H1 (cell line): Measurements from ENCODE around the gene UBE3B. TPM values are rescaled to one million over a fixed set of nuclear protein-coding genes. Genes with fewer than 3 reads are reported as not detected.

Experiments used
- CTCF ChIA-PET: fragments of 300-600 bp; sonication (Branson Sonifier 250); formaldehyde crosslinking; loops from one replicate; lab custom pipeline; 2021; ENCODE audit not compliant: partially characterized antibody; lab: Charles Lee
- POLR2A ChIA-PET: fragments of 300-600 bp; sonication (Branson Sonifier 250); formaldehyde crosslinking; loops from one replicate; lab custom pipeline; 2021; ENCODE audit warnings: inconsistent platforms; ENCODE audit not compliant: partially characterized antibody; lab: Charles Lee
- DNase-seq, 2 experiments: peaks; one replicate each; pipeline versions ENCODE4 v3.0.0 to v3.0.0-alpha.2; 2010 to 2022; ENCODE audit warnings: low spot score in 2 of 2, low read depth in 1 of 2, mixed read lengths in 1 of 2
- FAIRE-seq: peaks from 2 replicates; lab custom pipeline; 2011; peaks lifted over from hg19 to GRCh38; lab: Jason Lieb, UNC
- H2AFZ ChIP-seq: 2 replicates; pipeline ENCODE4 v1.8.1; 2012; ENCODE audit warnings: low read length, inconsistent platforms
- H2AK5ac ChIP-seq: 2 replicates; pipeline ENCODE4 v1.6.1; 2013; ENCODE audit warnings: low read depth, low read length
- H2BK120ac ChIP-seq: replicated peaks from 2 replicates; pipeline ENCODE3; 2013; ENCODE audit warnings: low read depth, low read length, inconsistent platforms
- H2BK12ac ChIP-seq: 2 replicates; pipeline ENCODE4 v1.6.1; 2013; ENCODE audit warnings: low read depth, low read length
- H2BK15ac ChIP-seq: 2 replicates; pipeline ENCODE4 v1.6.1; 2013; ENCODE audit warnings: low read length
- H2BK20ac ChIP-seq: 2 replicates; pipeline ENCODE4 v1.6.1; 2013; ENCODE audit warnings: low read length
- H2BK5ac ChIP-seq: 2 replicates; pipeline ENCODE4 v1.6.1; 2013; ENCODE audit warnings: low read depth, low read length
- H3K14ac ChIP-seq: 2 replicates; pipeline ENCODE4 v1.6.1; 2013; ENCODE audit warnings: inconsistent platforms; ENCODE audit not compliant: insufficient read length
- H3K18ac ChIP-seq: 2 replicates; pipeline ENCODE4 v1.6.1; 2013; ENCODE audit warnings: low read length; ENCODE audit errors: extremely low read depth
- H3K23ac ChIP-seq: 2 replicates; pipeline ENCODE4 v1.6.1; 2013; ENCODE audit warnings: inconsistent platforms; ENCODE audit not compliant: insufficient read length
- H3K23me2 ChIP-seq: 2 replicates; pipeline ENCODE4 v1.6.1; 2013; ENCODE audit warnings: low read depth, low read length
- H3K27ac ChIP-seq: 2 replicates; pipeline ENCODE4 v1.6.1; 2011; ENCODE audit warnings: low read depth, low read length, inconsistent platforms
- H3K27me3 ChIP-seq, 4 experiments: replicated peaks in 1 of 4; 1 replicate in 1 of 4; 2 replicates in 3 of 4; pipeline versions ENCODE4 v1.6.1 to v1.8.1; 2011 to 2013; ENCODE audit warnings: low read length in 3 of 4, mild to moderate bottlenecking in 3 of 4, inconsistent platforms in 2 of 4, mixed read lengths in 2 of 4, moderate library complexity in 1 of 4; ENCODE audit not compliant: control insufficient read depth in 3 of 4, insufficient read depth in 3 of 4; ENCODE audit errors: extremely low read depth in 1 of 4
- H3K36me3 ChIP-seq, 4 experiments: 2 replicates each; pipeline versions ENCODE4 v1.6.1 to v1.8.1; 2011 to 2013; ENCODE audit warnings: mild to moderate bottlenecking in 4 of 4, low read length in 3 of 4, moderate library complexity in 2 of 4, control low read depth in 1 of 4, inconsistent platforms in 1 of 4; ENCODE audit not compliant: insufficient read depth in 4 of 4, control insufficient read depth in 2 of 4
- H3K4ac ChIP-seq: replicated peaks from 2 replicates; pipeline ENCODE3; 2013; ENCODE audit warnings: low read length, low read depth, mixed read lengths, inconsistent platforms; ENCODE audit not compliant: insufficient read length
- H3K4me1 ChIP-seq, 4 experiments: replicated peaks in 1 of 4; 1 replicate in 1 of 4; 2 replicates in 3 of 4; pipeline versions ENCODE4 v1.6.1 to v1.8.1; 2011 to 2013; ENCODE audit warnings: low read length in 3 of 4, inconsistent platforms in 2 of 4, mixed read lengths in 1 of 4; ENCODE audit not compliant: insufficient read depth in 4 of 4, control insufficient read depth in 3 of 4
- H3K4me2 ChIP-seq, 2 experiments: 2 replicates each; pipeline versions ENCODE4 v1.6.1 to v1.8.1; 2011 to 2013; ENCODE audit warnings: low read depth in 2 of 2, low read length in 2 of 2, control low read depth in 1 of 2, inconsistent platforms in 1 of 2, mild to moderate bottlenecking in 1 of 2; ENCODE audit not compliant: insufficient read depth in 1 of 2
- H3K4me3 ChIP-seq, 4 experiments: fragments of 200-600, 300-600 bp in 1 of 4; sonication (generic), shearing (Covaris generic), sonication (Bioruptor Twin) in 1 of 4; 2 replicates each; pipeline versions ENCODE4 v1.5.1 to v1.8.1; 2011 to 2016; ENCODE audit warnings: low read length in 4 of 4, low read depth in 3 of 4, control low read depth in 2 of 4, inconsistent platforms in 2 of 4, mild to moderate bottlenecking in 2 of 4, mixed read lengths in 1 of 4, moderate library complexity in 1 of 4; ENCODE audit not compliant: insufficient read depth in 2 of 4; ENCODE audit errors: extremely low read depth in 1 of 4
- H3K56ac ChIP-seq: replicated peaks from 2 replicates; pipeline ENCODE3; 2013; ENCODE audit warnings: low read depth, mild to moderate bottlenecking, mixed read lengths, low read length, inconsistent platforms; ENCODE audit not compliant: insufficient read length
- H3K79me1 ChIP-seq: 2 replicates; pipeline ENCODE4 v1.6.1; 2013; ENCODE audit warnings: low read depth, low read length, control low read depth
- H3K79me2 ChIP-seq, 2 experiments: 2 replicates each; pipeline versions ENCODE4 v1.6.1 to v1.8.1; 2012 to 2013; ENCODE audit warnings: low read length in 2 of 2, mild to moderate bottlenecking in 2 of 2, inconsistent platforms in 1 of 2; ENCODE audit not compliant: insufficient read depth in 2 of 2, control insufficient read depth in 1 of 2
- H3K9ac ChIP-seq, 4 experiments: replicated peaks in 1 of 4; 1 replicate in 1 of 4; 2 replicates in 3 of 4; pipeline versions ENCODE4 v1.6.1 to v1.8.1; 2011 to 2013; ENCODE audit warnings: low read depth in 3 of 4, low read length in 3 of 4, control low read depth in 2 of 4, mild to moderate bottlenecking in 2 of 4, moderate library complexity in 2 of 4, inconsistent platforms in 1 of 4; ENCODE audit errors: extremely low read depth in 1 of 4
- H3K9me3 ChIP-seq, 2 experiments: 2 replicates each; pipeline versions ENCODE4 v1.6.1 to v1.8.1; 2012 to 2013; ENCODE audit warnings: mild to moderate bottlenecking in 2 of 2, moderate library complexity in 2 of 2, control low read depth in 1 of 2, inconsistent platforms in 1 of 2, low read depth in 1 of 2, low read length in 1 of 2, mixed read lengths in 1 of 2; ENCODE audit not compliant: insufficient read depth in 2 of 2
- H4K20me1 ChIP-seq, 2 experiments: replicated peaks in 1 of 2; 2 replicates each; pipeline versions ENCODE3 to v1.8.1; 2011 to 2013; ENCODE audit warnings: inconsistent platforms in 2 of 2, low read length in 2 of 2, mild to moderate bottlenecking in 1 of 2; ENCODE audit not compliant: insufficient read depth in 2 of 2, control insufficient read depth in 1 of 2
- H4K5ac ChIP-seq: 2 replicates; pipeline ENCODE4 v1.6.1; 2013; ENCODE audit warnings: low read length, low read depth, mixed read lengths, inconsistent platforms; ENCODE audit not compliant: insufficient read length
- H4K8ac ChIP-seq: 2 replicates; pipeline ENCODE4 v1.8.0; 2013; ENCODE audit warnings: mild to moderate bottlenecking, moderate library complexity, low read length, inconsistent platforms; ENCODE audit not compliant: insufficient read depth; ENCODE audit errors: extremely low read depth
- H4K91ac ChIP-seq: replicated peaks from 2 replicates; pipeline ENCODE3; 2013; ENCODE audit warnings: low read length, mixed read lengths, inconsistent platforms; ENCODE audit not compliant: insufficient read length
- CBX5 ChIP-seq: fragments of 300-800, 300-1000 bp; sonication (generic); IDR thresholded peaks from 2 replicates; pipeline ENCODE4 v1.7.1; 2016; ENCODE audit warnings: antibody characterized with exemption, low read length, low read depth
- CBX8 ChIP-seq: fragments of 300-800, 300-1000 bp; sonication (generic); IDR thresholded peaks from 2 replicates; pipeline ENCODE4 v1.7.1; 2016; ENCODE audit warnings: low read depth, low read length, borderline replicate concordance
- CTBP2 ChIP-seq: IDR thresholded peaks from 2 replicates; pipeline ENCODE4 v1.7.0; 2011; ENCODE audit warnings: borderline replicate concordance, mild to moderate bottlenecking, moderate library complexity, mixed read lengths, low read length; ENCODE audit not compliant: insufficient read depth, insufficient read length
- EZH2 ChIP-seq: fragments of 200-600 bp; sonication (generic); IDR thresholded peaks from 2 replicates; pipeline ENCODE4 v1.7.1; 2012; ENCODE audit warnings: low read depth, mild to moderate bottlenecking, moderate library complexity, low read length, inconsistent platforms; ENCODE audit not compliant: severe bottlenecking
- FOSL1 ChIP-seq: IDR thresholded peaks from 2 replicates; pipeline ENCODE4 v1.6.1; 2011; ENCODE audit warnings: mild to moderate bottlenecking, low read depth, low read length, moderate library complexity; ENCODE audit not compliant: insufficient read depth
- JUN ChIP-seq: IDR thresholded peaks from 2 replicates; pipeline ENCODE4 v1.6.1; 2011; ENCODE audit warnings: low read depth, mild to moderate bottlenecking, improper control_type of control experiment, low read length
- KDM1A ChIP-seq: fragments of 200-600, 300-600 bp; sonication (generic); IDR thresholded peaks from 2 replicates; pipeline ENCODE4 v1.7.1; 2016; ENCODE audit warnings: mild to moderate bottlenecking, low read length, borderline replicate concordance
- MAFK ChIP-seq: IDR thresholded peaks from 2 replicates; pipeline ENCODE4 v1.6.1; 2012; ENCODE audit warnings: low read depth, mild to moderate bottlenecking, improper control_type of control experiment, low read length
- SAP30 ChIP-seq: fragments of 300-600 bp; sonication (generic); IDR thresholded peaks from 2 replicates; pipeline ENCODE4 v1.7.1; 2012; ENCODE audit warnings: low read length, moderate library complexity, mild to moderate bottlenecking, inconsistent platforms; ENCODE audit not compliant: insufficient read depth, insufficient replicate concordance
- WGBS, 2 experiments: shearing (Covaris generic) in 1 of 2; methylation state at CpG; one replicate each; pipeline versions ENCODE4 v1.1.6 to v1.1.7; 2013 to 2015; ENCODE audit warnings: low lambda C conversion rate in 2 of 2, mixed read lengths in 2 of 2, inconsistent platforms in 1 of 2, low coverage in 1 of 2, missing lambda C conversion rate in 1 of 2; ENCODE audit not compliant: insufficient replicate concordance in 2 of 2, insufficient coverage in 1 of 2, insufficient read length in 1 of 2; ENCODE audit errors: extremely low coverage in 1 of 2, missing lambda C conversion rate in 1 of 2; 5-methylcytosine and 5-hydroxymethylcytosine counted together
- polyA plus RNA-seq, 7 experiments: library from polyadenylated mRNA; depleted of rRNA in 3 of 7; stranded (reverse) in 5 of 7; unstranded in 2 of 7; fragments of >200 nt in 5 of 7; fragments of 200-250 nt in 2 of 7; gene quantifications; 1 replicate in 5 of 7; 2 replicates in 1 of 7; 4 replicates in 1 of 7; pipeline versions ENCODE4 v1.2.1 to v1.2.3, GENCODE V29; 2011 to 2013; ENCODE audit warnings: missing spikeins in 2 of 7, mixed read lengths in 2 of 7
- total RNA-seq: library from RNA; stranded (reverse); fragmentation: NEBNext Ultra II Directional; extraction: Animal tissue kit (Norgen Biotek cat#: 25700); gene quantifications from 2 replicates; pipeline ENCODE4 v1.2.1, GENCODE V29; 2021

The UBE3B gene
- total and polyA plus RNA-seq, 2 of the 8 experiments (the other 6 are each of a cell fraction or from before 2014, with no cell fraction given): 14.0 to 21.1 TPM

DNA sequence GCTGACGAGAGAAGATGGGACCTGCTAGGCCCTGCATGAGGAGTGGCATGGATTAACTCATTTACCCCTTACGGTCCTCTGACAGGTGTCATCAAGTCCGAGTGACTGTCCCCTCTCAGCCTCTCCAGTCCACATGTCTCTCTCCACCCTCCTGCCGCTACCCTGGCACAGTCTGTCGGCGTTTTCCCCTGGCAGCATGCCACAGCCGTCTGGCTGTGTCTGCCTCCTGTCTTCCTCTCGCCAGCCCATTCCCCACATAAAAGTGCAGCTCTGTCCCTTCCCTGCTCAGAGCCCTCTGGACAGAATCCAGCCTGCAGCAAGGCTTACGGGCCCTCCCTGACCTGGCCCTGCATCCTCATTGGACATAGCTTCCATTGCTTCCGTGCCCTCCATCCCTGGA, 45.6 kb downstream of the UBE3B start:
- Histone ChIP-seq H3K9ac (no peak overlapping the region), H3K4me2 (no peak overlapping the region), H3K4me1 (peaks cover 0 to 7% (median 0%) of the 10 kb centered on the region in 4 experiments; a peak in 1 of 7 replicates)
- no peak for TF ChIP-seq CBX8
- no peak for TF ChIP-seq MAFK
- TF ChIP-seq SAP30: no peak
- TF ChIP-seq CBX5: no peak
- no peak for TF ChIP-seq JUN
- TF ChIP-seq EZH2: no peak
- TF ChIP-seq CTBP2: no peak
- no peak for TF ChIP-seq FOSL1
- TF ChIP-seq KDM1A: no peak

More for the DNA sequence above, 45.6 kb downstream of the UBE3B start:
- H2BK12ac ChIP-seq: no peak overlapping the region
- no peak overlapping the region for H3K14ac ChIP-seq
- H3K23me2 ChIP-seq: no peaks in the 10 kb centered on the region
- 96% methylated on average over 10 of the region's 10 CpGs; no CpG with 5 or more reads in 1 of the 2 experiments for WGBS, 2 experiments
- H4K8ac ChIP-seq: no peak overlapping the region; the same call in 1 of the 2 replicates
- H3K4me3 ChIP-seq: no peak overlapping the region
- H4K20me1 ChIP-seq: no peaks in the 10 kb centered on the region
- no peak overlapping the region for H2BK15ac ChIP-seq
- H3K27me3 ChIP-seq: no peaks in the 10 kb centered on the region
- no peak overlapping the region for H2BK20ac ChIP-seq
- H3K79me1 ChIP-seq: no peaks in the 10 kb centered on the region
- H3K18ac ChIP-seq: no peak overlapping the region
- H3K23ac ChIP-seq: no peak overlapping the region
- no peak overlapping the region for H2AK5ac ChIP-seq
- no peak overlapping the region for H3K4ac ChIP-seq
- no peaks in the 10 kb centered on the region for H3K9me3 ChIP-seq
- no peak overlapping the region for H2BK5ac ChIP-seq
- DNase-seq (no peak), FAIRE-seq (no peak)
- no peak overlapping the region for H2BK120ac ChIP-seq
- H3K79me2 ChIP-seq: no peaks in the 10 kb centered on the region
- ChIA-PET CTCF (interaction anchor here (0.6 to 3.1 kb wide), 10 partner anchors 14 to 252 kb away, joined by 3 to 18 read pairs (median 4); no protein-coding TSS in a partner anchor), POLR2A (interaction anchor here (0.8 to 1.0 kb wide), 2 partner anchors 22 to 30 kb away, joined by 3 read pairs; no protein-coding TSS in a partner anchor)
- H2AFZ ChIP-seq: no peak overlapping the region
- H3K27ac ChIP-seq: no peak overlapping the region
- peaks cover 0 to 9% (median 1%) of the 10 kb centered on the region in 4 experiments; a peak in 5 of 8 replicates for H3K36me3 ChIP-seq
- H4K5ac ChIP-seq: no peak overlapping the region
- no peak overlapping the region for H4K91ac ChIP-seq
- H3K56ac ChIP-seq: no peak overlapping the region
